Esophagus muscularis mucosa (tissue), 4 donors: ENCODE measurements around the gene LOXL1.

ENCODE experiments used
- CTCF ChIP-seq, 3 experiments: fragments of 200-600 bp in 2 of 3; fragments of 450-650 bp in 1 of 3; sonication (generic) in 2 of 3; IDR thresholded peaks; one replicate each; pipeline ENCODE4 v1.5.1; 2017 to 2019; ENCODE audit warnings: antibody characterized with exemption in 3 of 3, mild to moderate bottlenecking in 2 of 3, moderate library complexity in 1 of 3
- EP300 ChIP-seq: sonication (generic); formaldehyde crosslinking; IDR thresholded peaks from one replicate; pipeline ENCODE4 v1.6.1; 2017; ENCODE audit warnings: antibody characterized with exemption
- POLR2A ChIP-seq: fragments of 450-650 bp; IDR thresholded peaks from one replicate; pipeline ENCODE4 v1.6.1; 2017; ENCODE audit warnings: antibody characterized with exemption, moderate library complexity, mild to moderate bottlenecking, low read depth
- POLR2AphosphoS5 ChIP-seq, 2 donors: sonication (generic); formaldehyde crosslinking; IDR thresholded peaks; one replicate each; pipeline ENCODE4 v1.6.1; 2017; ENCODE audit warnings: antibody characterized with exemption in 2 of 2

GRCh38 chr15:73969151-73969759 lies 43.0 kb downstream of the LOXL1 start:
- TF ChIP-seq CTCF (IDR thresholded peaks at IDR 0.05) = no peak
- no peak for TF ChIP-seq POLR2A
- no peak for TF ChIP-seq EP300
- TF ChIP-seq POLR2AphosphoS5 (IDR thresholded peaks at IDR 0.05) = no peak
